Measurements from ENCODE around the gene ABCC8. TPM values are rescaled to one million over a fixed set of nuclear protein-coding genes. Genes with fewer than 3 reads are reported as not detected.

Gene ABCC8
- total and polyA plus RNA-seq, 2 of the 8 experiments (the other 6 are each of a cell fraction or from before 2014, with no cell fraction given) = 3.7 to 4.9 TPM

DNA sequence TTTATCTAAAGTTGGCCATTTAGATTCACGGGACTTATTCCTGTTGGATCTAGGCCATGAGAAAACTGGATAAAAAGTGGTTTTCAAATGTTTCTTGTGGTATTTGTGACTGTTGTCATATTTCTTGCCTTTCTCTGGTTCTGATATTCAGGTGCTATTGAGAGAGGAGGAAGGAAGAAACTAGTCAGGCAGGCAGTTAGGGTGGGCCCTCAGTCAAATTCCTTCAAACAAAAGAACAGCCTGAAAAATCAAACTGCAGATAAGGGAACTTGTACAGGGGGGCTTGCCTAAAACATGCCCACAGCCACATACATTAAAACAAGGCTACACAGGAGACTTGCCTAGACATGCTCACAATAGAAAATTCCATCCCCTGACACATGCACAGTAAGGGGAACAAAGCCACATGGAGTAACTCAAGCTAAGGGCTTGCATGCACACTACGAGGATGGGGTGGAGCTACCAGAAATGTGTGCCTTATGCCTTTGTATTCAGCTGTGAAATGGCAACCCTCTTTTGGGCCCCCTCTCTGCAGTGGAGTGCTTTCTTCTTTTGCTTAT, 106.9 kb downstream of the ABCC8 start:
- H2BK12ac ChIP-seq (ENCODE audit: low read depth, low read length) = no peak overlapping the region
- H2BK20ac ChIP-seq (ENCODE audit: low read length) = no peak overlapping the region
- H4K8ac ChIP-seq (ENCODE audit: extremely low read depth, insufficient read depth, low read length) = no peak overlapping the region
- no peak overlapping the region for H3K4me3 ChIP-seq (ENCODE audit: extremely low read depth in 1 of 4, insufficient read depth in 2 of 4, low read depth in 3 of 4, low read length in 4 of 4)
- H4K5ac ChIP-seq (ENCODE audit: insufficient read length, low read depth, low read length) = no peak overlapping the region
- no peak overlapping the region for H2BK15ac ChIP-seq (ENCODE audit: low read length)
- no peak overlapping the region for H2BK120ac ChIP-seq (replicated peaks; ENCODE audit: low read depth, low read length)
- FAIRE-seq (no peak), DNase-seq (ENCODE audit: low read depth in 1 of 2, low spot score in 2 of 2) (no peak)
- no peaks in the 10 kb centered on the region for H4K20me1 ChIP-seq (replicated peaks in 1 of 2; ENCODE audit: control insufficient read depth in 1 of 2, insufficient read depth in 2 of 2, low read length in 2 of 2)
- 88% methylated on average over 2 of the region's 2 CpGs; no CpG with 5 or more reads in 1 of the 2 experiments for WGBS, 2 experiments (ENCODE audit: extremely low coverage in 1 of 2, insufficient coverage in 1 of 2, insufficient read length in 1 of 2, insufficient replicate concordance in 2 of 2, low coverage in 1 of 2, low lambda C conversion rate in 2 of 2, missing lambda C conversion rate in 1 of 2)
- no peak overlapping the region for H3K23ac ChIP-seq (ENCODE audit: insufficient read length)
- no peak overlapping the region for H3K18ac ChIP-seq (ENCODE audit: extremely low read depth, low read length)
- no peak overlapping the region for H3K27ac ChIP-seq (ENCODE audit: low read depth, low read length)
- CTCF ChIA-PET (ENCODE audit: partially characterized antibody) = interaction anchor here (2.2 kb wide), 1 partner anchor 13 kb away, joined by 16 read pairs; no protein-coding TSS in a partner anchor
- no peak overlapping the region for H3K56ac ChIP-seq (replicated peaks; ENCODE audit: insufficient read length, low read depth, low read length)
- TF ChIP-seq HDAC2 (IDR thresholded peaks at IDR 0.05; ENCODE audit: borderline replicate concordance in 1 of 2, low read depth in 2 of 2, low read length in 2 of 2) = no peak
- no peak for TF ChIP-seq POU5F1 (IDR thresholded peaks at IDR 0.05; ENCODE audit: low read depth, low read length)
- no peak for TF ChIP-seq HDAC6 (IDR thresholded peaks at IDR 0.05; ENCODE audit: low read depth, low read length)
- no peak for TF ChIP-seq BACH1 (IDR thresholded peaks at IDR 0.05; ENCODE audit: low read length)
- no peaks in the 10 kb centered on the region for H3K79me1 ChIP-seq (ENCODE audit: low read depth, low read length)
- H3K79me2 ChIP-seq (ENCODE audit: control insufficient read depth in 1 of 2, insufficient read depth in 2 of 2, low read length in 2 of 2) = no peaks in the 10 kb centered on the region
- H4K91ac ChIP-seq (replicated peaks; ENCODE audit: insufficient read length, low read length) = no peak overlapping the region
- H3K4ac ChIP-seq (replicated peaks; ENCODE audit: insufficient read length, low read depth, low read length) = no peak overlapping the region
- H3K14ac ChIP-seq (ENCODE audit: insufficient read length) = no peak overlapping the region
- H3K27me3 ChIP-seq (replicated peaks in 1 of 4; ENCODE audit: control insufficient read depth in 3 of 4, extremely low read depth in 1 of 4, insufficient read depth in 3 of 4, low read length in 3 of 4) = no peaks in the 10 kb centered on the region; a peak in 1 of 7 replicates
- H3K9ac ChIP-seq (replicated peaks in 1 of 4; ENCODE audit: extremely low read depth in 1 of 4, low read depth in 3 of 4, low read length in 3 of 4) = no peak overlapping the region
- no peak overlapping the region; the same call in 1 of the 2 replicates for H2BK5ac ChIP-seq (ENCODE audit: low read depth, low read length)
- no peak overlapping the region for H3K4me2 ChIP-seq (ENCODE audit: insufficient read depth in 1 of 2, low read depth in 2 of 2, low read length in 2 of 2)
- H2AK5ac ChIP-seq (ENCODE audit: low read depth, low read length) = no peak overlapping the region
- no peaks in the 10 kb centered on the region for H3K23me2 ChIP-seq (ENCODE audit: low read depth, low read length)
- POLR2A ChIA-PET (ENCODE audit: partially characterized antibody) = no interaction called here
- H2AFZ ChIP-seq (ENCODE audit: low read length) = no peak overlapping the region
- peaks cover 0 to 20% (median 0%) of the 10 kb centered on the region in 4 experiments; a peak in 3 of 8 replicates for H3K36me3 ChIP-seq (ENCODE audit: control insufficient read depth in 2 of 4, insufficient read depth in 4 of 4, low read length in 3 of 4)
- H3K9me3 ChIP-seq (ENCODE audit: insufficient read depth in 2 of 2, low read depth in 1 of 2, low read length in 1 of 2) = peaks cover 54 to 56% of the 10 kb centered on the region in 2 experiments
- no peaks in the 10 kb centered on the region for H3K4me1 ChIP-seq (replicated peaks in 1 of 4; ENCODE audit: control insufficient read depth in 3 of 4, insufficient read depth in 4 of 4, low read length in 3 of 4)
